ENCODE results near the gene SLC9C2. TPM values are rescaled to one million over a fixed set of nuclear protein-coding genes. Genes with fewer than 3 reads are reported as not detected.
"Not testable (repeated sequence)": the region's sequence is repeated elsewhere in the genome, so short reads cannot be mapped to it uniquely, and the experiment has no call there.

SLC9C2 gene
- total RNA-seq, 4 donors from 2014 or later: 0.21 TPM; not detected in 3

- WGBS, 2 donors: 95 to 96% methylated on average over 3 of the region's 3 CpGs
- Histone ChIP-seq H3K4me1 (peaks cover 0 to 16% (median 0%) of the 10 kb centered on the region in 4 donors), H3K36me3 (no peaks in the 10 kb centered on the region), H3K27ac (no peak overlapping the region), H3K9me3 (no peaks in the 10 kb centered on the region), H3K4me3 (no peak overlapping the region), H3K27me3 (no peaks in the 10 kb centered on the region)
- TF ChIP-seq POLR2A (IDR thresholded peaks at IDR 0.05) (no peak), CTCF (IDR thresholded peaks at IDR 0.05) (no peak), EP300 (IDR thresholded peaks at IDR 0.05) (no peak)
- DNase-seq (ENCODE audit: low spot score in 2 of 2): no peak
Observed at GRCh38 chr1:173523329-173523728, 79.5 kb downstream of the SLC9C2 start.

DNA sequence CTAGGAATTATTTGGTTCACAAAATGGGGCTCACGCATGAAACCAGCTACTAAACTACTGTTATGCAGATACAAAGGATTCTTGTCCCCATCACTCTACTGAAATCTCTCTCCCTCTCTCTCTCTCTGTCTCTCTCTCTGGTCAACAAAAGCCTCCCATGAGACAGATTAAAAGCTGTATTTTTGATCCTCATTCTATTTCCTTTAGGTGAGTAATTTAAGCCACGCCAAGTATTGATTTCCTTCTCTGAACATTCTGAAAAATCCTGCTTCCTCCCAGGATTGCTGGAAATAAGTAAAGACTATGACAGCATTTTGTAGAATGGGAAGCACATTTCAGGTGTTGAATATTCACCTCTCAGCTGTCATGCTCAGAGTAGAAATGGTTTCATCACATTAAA, 82.1 kb downstream of the SLC9C2 start:
- Histone ChIP-seq H3K27me3 (no peaks in the 10 kb centered on the region), H3K4me3 (no peak overlapping the region), H3K36me3 (no peaks in the 10 kb centered on the region), H3K4me1 (no peaks in the 10 kb centered on the region), H3K9me3 (no peaks in the 10 kb centered on the region), H3K27ac (no peak overlapping the region)
- TF ChIP-seq POLR2A (IDR thresholded peaks at IDR 0.05): no peak
- TF ChIP-seq CTCF (IDR thresholded peaks at IDR 0.05): no peak
- no peak for TF ChIP-seq EP300 (IDR thresholded peaks at IDR 0.05)
- WGBS, 2 donors: 74 to 82% methylated on average over 2 of the region's 2 CpGs
- DNase-seq (ENCODE audit: low spot score in 2 of 2): no peak

DNA sequence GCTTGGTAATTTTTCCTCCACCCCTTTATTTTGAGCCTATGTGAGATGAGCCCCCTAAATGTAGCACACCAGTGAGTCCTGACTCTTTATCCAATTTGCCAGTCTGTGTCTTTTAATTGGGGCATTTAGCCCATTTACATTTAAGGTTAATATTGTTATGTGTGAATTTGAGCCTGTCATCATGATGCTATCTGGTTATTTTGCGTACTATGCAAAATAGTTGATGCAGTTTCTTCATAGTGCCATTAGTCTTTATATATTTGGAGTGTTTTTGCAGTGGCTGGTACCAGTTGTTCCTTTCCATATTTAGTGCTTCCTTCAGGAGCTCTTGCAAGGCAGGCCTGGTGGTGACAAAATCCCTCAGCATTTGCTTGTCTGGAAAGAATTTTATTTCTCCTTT, 88.4 kb downstream of the SLC9C2 start:
- H3K9me3 ChIP-seq; H3K27me3 ChIP-seq; H3K36me3 ChIP-seq; H3K4me3 ChIP-seq; H3K4me1 ChIP-seq; DNase-seq (ENCODE audit: low spot score in 2 of 2); H3K27ac ChIP-seq: not testable (repeated sequence)
- WGBS, 2 donors: 100% methylated on average over 1 of the region's 1 CpG

DNA sequence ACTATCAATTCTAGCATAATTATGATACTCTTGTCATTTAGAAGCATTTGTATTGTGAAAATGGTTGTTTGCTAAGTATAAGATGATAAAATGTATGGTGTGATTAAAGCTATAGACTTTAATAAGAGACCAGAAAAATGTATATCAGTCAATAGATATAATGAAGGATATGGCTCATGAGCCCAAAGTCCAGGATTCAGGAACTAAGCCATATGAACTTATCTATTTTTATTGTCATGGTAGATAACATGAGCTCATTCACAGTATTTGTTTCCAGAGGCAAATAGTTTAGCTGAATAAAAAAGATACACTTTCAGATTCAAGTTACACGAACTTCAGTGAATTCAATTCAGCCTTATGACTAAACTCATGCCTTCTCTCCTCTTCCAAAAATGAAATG, 93.1 kb downstream of the SLC9C2 start:
- no peaks in the 10 kb centered on the region for H3K27me3 ChIP-seq
- no peak for TF ChIP-seq EP300 (IDR thresholded peaks at IDR 0.05)
- no peak for TF ChIP-seq CTCF (IDR thresholded peaks at IDR 0.05)
- no peak for TF ChIP-seq POLR2A (IDR thresholded peaks at IDR 0.05)
- H3K36me3 ChIP-seq: no peaks in the 10 kb centered on the region
- peaks cover 0 to 7% (median 0%) of the 10 kb centered on the region in 4 donors for H3K9me3 ChIP-seq
- whole genome bisulfite sequencing, 2 donors: 65 to 70% methylated on average over 1 of the region's 1 CpG
- H3K4me3 ChIP-seq: no peak overlapping the region
- DNase-seq (ENCODE audit: low spot score in 2 of 2): no peak
- H3K4me1 ChIP-seq: no peaks in the 10 kb centered on the region
- no peak overlapping the region for H3K27ac ChIP-seq

GRCh38 chr1:173508541-173508940, 94.3 kb downstream of the SLC9C2 start:
- Histone ChIP-seq H3K9me3 (peaks cover 0 to 2% (median 0%) of the 10 kb centered on the region in 4 donors), H3K36me3 (no peaks in the 10 kb centered on the region), H3K4me1 (no peaks in the 10 kb centered on the region), H3K27me3 (no peaks in the 10 kb centered on the region), H3K27ac (no peak overlapping the region), H3K4me3 (no peak overlapping the region)
- WGBS, 2 donors: 85 to 86% methylated on average over 2 of the region's 2 CpGs
- DNase-seq (ENCODE audit: low spot score in 2 of 2): no peak
- TF ChIP-seq EP300 (IDR thresholded peaks at IDR 0.05) (no peak), POLR2A (IDR thresholded peaks at IDR 0.05) (no peak), CTCF (IDR thresholded peaks at IDR 0.05) (no peak)

DNA sequence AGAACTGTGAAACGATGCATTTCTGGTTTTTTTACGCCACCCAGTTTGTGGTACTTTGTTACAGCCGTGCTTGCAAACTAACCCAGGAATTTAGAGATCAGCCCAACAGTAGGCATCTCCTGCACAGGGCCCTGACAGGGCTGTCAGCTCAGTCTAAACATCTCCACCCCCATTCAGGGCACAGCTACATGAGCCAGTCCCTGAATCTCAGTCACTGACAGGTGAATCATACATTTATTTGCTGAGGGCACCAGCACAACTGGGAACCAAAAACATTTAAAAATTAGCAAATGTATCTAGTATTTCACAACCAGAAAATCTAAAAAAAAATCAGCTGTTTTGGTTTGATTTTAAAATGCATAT, 95.0 kb downstream of the SLC9C2 start:
- no peak for DNase-seq (ENCODE audit: low spot score in 2 of 2)
- no peak for TF ChIP-seq CTCF (IDR thresholded peaks at IDR 0.05)
- no peak for TF ChIP-seq EP300 (IDR thresholded peaks at IDR 0.05)
- TF ChIP-seq POLR2A (IDR thresholded peaks at IDR 0.05): no peak
- no peaks in the 10 kb centered on the region for H3K4me1 ChIP-seq
- no peaks in the 10 kb centered on the region for H3K9me3 ChIP-seq
- no peaks in the 10 kb centered on the region for H3K27me3 ChIP-seq
- no peak overlapping the region for H3K27ac ChIP-seq
- 53 to 56% methylated on average over 3 of the region's 3 CpGs for WGBS, 2 donors
- H3K4me3 ChIP-seq: no peak overlapping the region
- no peaks in the 10 kb centered on the region for H3K36me3 ChIP-seq
